Trophoblast cell (in vitro differentiated cells and primary cell): ENCODE data around the gene CHI3L1.

Source experiments
- DNase-seq, 2 donors: peaks; one replicate each; pipeline ENCODE4 v3.0.0-alpha.2; 2016
- H2AFZ ChIP-seq: 2 replicates; pipeline ENCODE4 v1.6.1; 2013; ENCODE audit warnings: low read length, moderate library complexity, mild to moderate bottlenecking; ENCODE audit not compliant: insufficient read depth, poor library complexity
- H2AK5ac ChIP-seq: 2 replicates; pipeline ENCODE4 v1.6.1; 2013; ENCODE audit warnings: mild to moderate bottlenecking, low read length
- H2BK120ac ChIP-seq: 2 replicates; pipeline ENCODE4 v1.6.1; 2013; ENCODE audit warnings: low read length, mild to moderate bottlenecking, moderate library complexity; ENCODE audit not compliant: insufficient read depth, poor library complexity
- H2BK12ac ChIP-seq: 2 replicates; pipeline ENCODE4 v1.6.1; 2013; ENCODE audit warnings: mild to moderate bottlenecking, low read length, moderate library complexity
- H2BK5ac ChIP-seq: 2 replicates; pipeline ENCODE4 v1.6.1; 2013; ENCODE audit warnings: low read length, low read depth, moderate library complexity, mild to moderate bottlenecking; ENCODE audit not compliant: poor library complexity
- H3K14ac ChIP-seq: 2 replicates; pipeline ENCODE4 v1.6.1; 2013; ENCODE audit warnings: mild to moderate bottlenecking, low read length
- H3K18ac ChIP-seq: 2 replicates; pipeline ENCODE4 v1.6.1; 2013; ENCODE audit warnings: mild to moderate bottlenecking, low read length
- H3K23ac ChIP-seq: 2 replicates; pipeline ENCODE4 v1.6.1; 2013; ENCODE audit warnings: low read length
- H3K27ac ChIP-seq: 2 replicates; pipeline ENCODE4 v1.5.1; 2013; ENCODE audit warnings: low read depth, mild to moderate bottlenecking, inconsistent platforms, low read length, moderate library complexity
- H3K27me3 ChIP-seq: 2 replicates; pipeline ENCODE4 v1.6.1; 2013; ENCODE audit warnings: inconsistent platforms, mild to moderate bottlenecking, low read length, moderate library complexity; ENCODE audit not compliant: insufficient read depth
- H3K36me3 ChIP-seq, 2 experiments: 1 replicate in 1 of 2; 2 replicates in 1 of 2; pipeline ENCODE4 v1.6.1; 2013; ENCODE audit warnings: low read length in 2 of 2, mild to moderate bottlenecking in 2 of 2, moderate library complexity in 1 of 2; ENCODE audit not compliant: insufficient read depth in 2 of 2, control insufficient read depth in 1 of 2
- H3K4ac ChIP-seq: 2 replicates; pipeline ENCODE4 v1.6.1; 2013; ENCODE audit warnings: low read depth, mild to moderate bottlenecking, low read length, moderate library complexity
- H3K4me1 ChIP-seq, 2 experiments: 1 replicate in 1 of 2; 2 replicates in 1 of 2; pipeline ENCODE4 v1.6.1; 2013; ENCODE audit warnings: low read length in 2 of 2, mild to moderate bottlenecking in 2 of 2, moderate library complexity in 1 of 2; ENCODE audit not compliant: insufficient read depth in 2 of 2, control insufficient read depth in 1 of 2
- H3K4me2 ChIP-seq: 2 replicates; pipeline ENCODE4 v1.6.1; 2013; ENCODE audit warnings: inconsistent platforms, mild to moderate bottlenecking, low read length, moderate library complexity
- H3K4me3 ChIP-seq: 2 replicates; pipeline ENCODE4 v1.5.1; 2013; ENCODE audit warnings: mild to moderate bottlenecking, low read depth, low read length, inconsistent platforms
- H3K79me1 ChIP-seq: one replicate; pipeline ENCODE4 v1.6.1; 2013; ENCODE audit warnings: low read length
- H3K79me2 ChIP-seq: 2 replicates; pipeline ENCODE4 v1.6.1; 2013; ENCODE audit warnings: low read length, mild to moderate bottlenecking; ENCODE audit not compliant: control insufficient read depth, insufficient read depth, poor library complexity
- H3K9ac ChIP-seq: 2 replicates; pipeline ENCODE4 v1.6.1; 2013; ENCODE audit warnings: mild to moderate bottlenecking, low read length
- H3K9me3 ChIP-seq: 2 replicates; pipeline ENCODE4 v1.6.1; 2013; ENCODE audit warnings: low read depth, mild to moderate bottlenecking, control low read depth, inconsistent platforms, low read length; ENCODE audit not compliant: insufficient read depth
- H4K12ac ChIP-seq: 2 replicates; pipeline ENCODE4 v1.6.1; 2013; ENCODE audit warnings: low read depth, mild to moderate bottlenecking, low read length, moderate library complexity
- H4K8ac ChIP-seq: 2 replicates; pipeline ENCODE4 v1.6.1; 2013; ENCODE audit warnings: low read depth, mild to moderate bottlenecking, low read length, moderate library complexity
- H4K91ac ChIP-seq: one replicate; pipeline ENCODE4 v1.6.1; 2013; ENCODE audit warnings: low read depth, mild to moderate bottlenecking, low read length, moderate library complexity
- WGBS: extraction: QIAGEN DNeasy Blood & Tissue Kit; methylation state at CpG from one replicate; pipeline ENCODE4 v1.1.7; 2013; ENCODE audit warnings: missing lambda C conversion rate; ENCODE audit not compliant: insufficient read length, insufficient coverage; ENCODE audit errors: extremely low coverage; 5-methylcytosine and 5-hydroxymethylcytosine counted together

Gene CHI3L1

DNA sequence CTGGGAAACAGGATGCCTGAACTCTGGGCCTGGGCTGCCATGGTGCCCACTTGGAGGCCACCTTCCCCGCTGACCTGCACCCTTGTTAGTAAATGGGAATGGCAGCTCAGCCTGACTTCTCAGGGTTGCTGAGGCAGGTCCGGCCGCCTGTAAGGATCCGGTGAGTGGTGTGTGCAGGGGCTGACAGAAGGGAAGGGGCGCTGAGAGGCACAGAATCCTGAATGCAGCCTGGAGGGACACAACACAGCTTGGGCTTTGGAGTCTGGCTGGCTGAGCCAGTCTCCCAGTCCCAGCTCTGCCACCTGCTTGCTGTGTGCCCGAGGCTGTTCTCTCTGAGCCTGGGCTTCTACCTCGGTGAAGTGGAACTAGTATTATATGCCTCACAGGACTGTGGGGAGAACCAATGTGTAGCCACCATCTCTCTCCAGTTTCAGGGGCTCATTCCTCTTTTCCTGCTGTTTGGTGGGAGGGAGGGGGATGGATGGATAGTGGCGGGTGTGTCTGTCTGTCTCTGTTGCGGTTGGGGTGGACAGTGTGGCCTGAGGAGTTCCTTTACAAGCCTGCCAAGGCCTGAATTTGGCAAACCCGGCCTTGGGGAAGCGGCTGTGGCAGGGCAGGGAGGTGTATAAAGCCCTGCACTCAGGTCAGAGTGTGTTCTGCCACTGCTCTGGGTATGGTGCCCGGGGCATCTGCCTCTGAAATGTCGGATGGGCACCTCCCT, 41.0 kb downstream of the CHI3L1 start:
- peak overlapping the region; percentile 21 for H2BK12ac ChIP-seq
- WGBS: no CpG with 5 or more reads among the region's 13 CpGs
- H3K14ac ChIP-seq: no peak overlapping the region
- peaks cover 2% of the 10 kb centered on the region for H3K9me3 ChIP-seq
- peaks cover 9 to 12% of the 10 kb centered on the region in 2 experiments for H3K4me1 ChIP-seq
- H2AFZ ChIP-seq: no peak overlapping the region
- no peak overlapping the region for H3K27ac ChIP-seq
- no peak overlapping the region for H2AK5ac ChIP-seq
- H3K9ac ChIP-seq: no peak overlapping the region
- no peak overlapping the region for H4K12ac ChIP-seq
- no peak overlapping the region for H3K4me2 ChIP-seq
- no peak overlapping the region for H4K91ac ChIP-seq
- H3K18ac ChIP-seq: no peak overlapping the region
- no peak overlapping the region for H4K8ac ChIP-seq
- H2BK120ac ChIP-seq: no peak overlapping the region
- no peaks in the 10 kb centered on the region for H3K27me3 ChIP-seq
- no peaks in the 10 kb centered on the region for H3K36me3 ChIP-seq
- no peak overlapping the region for H3K23ac ChIP-seq
- no peak overlapping the region for H3K4ac ChIP-seq
- H2BK5ac ChIP-seq: no peak overlapping the region
- no peak for DNase-seq
- H3K79me1 ChIP-seq: no peaks in the 10 kb centered on the region
- no peaks in the 10 kb centered on the region for H3K79me2 ChIP-seq
- no peak overlapping the region for H3K4me3 ChIP-seq

DNA sequence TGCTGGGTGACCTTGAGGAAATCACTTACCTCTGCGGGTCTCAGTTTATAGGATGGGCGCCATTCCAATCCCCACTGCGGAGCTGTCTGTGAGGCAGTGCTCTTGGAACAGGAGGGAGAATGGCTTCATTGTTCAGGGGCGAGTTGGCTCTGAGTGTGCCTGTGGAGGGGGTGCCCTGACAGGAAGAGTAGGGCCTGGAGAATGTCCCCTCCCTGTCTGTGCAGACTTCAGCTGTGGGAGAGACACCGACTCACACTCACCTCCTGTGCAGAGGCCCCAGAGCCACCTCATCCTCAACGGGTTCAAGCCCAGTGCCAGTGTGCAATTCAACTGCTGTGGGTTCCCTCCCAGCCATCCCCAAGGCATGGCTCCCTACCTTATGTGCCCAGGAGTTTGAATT, 41.8 kb downstream of the CHI3L1 start:
- Histone ChIP-seq H2AK5ac (no peak overlapping the region), H2BK12ac (no peak overlapping the region), H3K23ac (no peak overlapping the region), H3K4me3 (no peak overlapping the region), H4K91ac (no peak overlapping the region), H3K9me3 (peaks cover 2% of the 10 kb centered on the region), H3K27me3 (no peaks in the 10 kb centered on the region), H3K4me1 (peaks cover 9 to 12% of the 10 kb centered on the region in 2 experiments), H4K12ac (no peak overlapping the region), H3K14ac (no peak overlapping the region), H3K4ac (no peak overlapping the region), H2BK5ac (no peak overlapping the region), H3K36me3 (no peaks in the 10 kb centered on the region), H3K79me1 (no peaks in the 10 kb centered on the region), H4K8ac (no peak overlapping the region), H2BK120ac (no peak overlapping the region), H3K79me2 (no peaks in the 10 kb centered on the region), H2AFZ (no peak overlapping the region), H3K9ac (no peak overlapping the region), H3K18ac (no peak overlapping the region), H3K27ac (no peak overlapping the region), H3K4me2 (no peak overlapping the region)
- no peak for DNase-seq
- no CpG with 5 or more reads among the region's 6 CpGs for WGBS

DNA sequence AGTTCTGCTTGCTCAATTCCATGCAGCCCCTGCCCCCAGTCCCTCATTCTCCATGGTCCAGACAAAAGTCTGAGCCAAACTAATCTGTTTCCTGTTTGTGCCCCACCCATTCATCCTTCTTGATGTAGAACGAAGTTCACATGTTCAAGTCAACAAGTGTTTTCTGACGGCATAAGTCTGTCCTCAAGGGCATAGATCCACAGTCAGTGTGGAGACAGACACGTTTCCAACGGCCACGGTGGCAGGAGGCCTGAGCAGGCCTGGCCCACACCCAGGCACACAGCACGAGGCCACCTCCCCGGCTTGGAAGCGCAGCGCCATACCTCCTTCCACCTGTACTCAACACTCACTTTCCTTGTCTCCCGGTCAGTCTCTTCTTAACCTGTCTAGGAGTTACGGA, 42.9 kb downstream of the CHI3L1 start:
- H3K18ac ChIP-seq: no peak overlapping the region
- no peak overlapping the region for H3K4me3 ChIP-seq
- H4K8ac ChIP-seq: no peak overlapping the region
- no peaks in the 10 kb centered on the region for H3K27me3 ChIP-seq
- no peak overlapping the region for H2BK12ac ChIP-seq
- no peak for DNase-seq
- no peak overlapping the region for H2AFZ ChIP-seq
- no peak overlapping the region for H3K9ac ChIP-seq
- H3K4me1 ChIP-seq: peaks cover 9 to 12% of the 10 kb centered on the region in 2 experiments
- no peak overlapping the region for H3K14ac ChIP-seq
- no peak overlapping the region for H3K27ac ChIP-seq
- WGBS: no CpG with 5 or more reads among the region's 11 CpGs
- H3K36me3 ChIP-seq: no peaks in the 10 kb centered on the region
- no peaks in the 10 kb centered on the region for H3K79me1 ChIP-seq
- H3K4ac ChIP-seq: no peak overlapping the region
- H3K9me3 ChIP-seq: peaks cover 2% of the 10 kb centered on the region
- no peak overlapping the region for H4K91ac ChIP-seq
- H3K23ac ChIP-seq: no peak overlapping the region
- no peak overlapping the region for H2AK5ac ChIP-seq
- no peak overlapping the region for H3K4me2 ChIP-seq
- H3K79me2 ChIP-seq: no peaks in the 10 kb centered on the region
- no peak overlapping the region for H2BK5ac ChIP-seq
- H4K12ac ChIP-seq: no peak overlapping the region
- no peak overlapping the region for H2BK120ac ChIP-seq

DNA sequence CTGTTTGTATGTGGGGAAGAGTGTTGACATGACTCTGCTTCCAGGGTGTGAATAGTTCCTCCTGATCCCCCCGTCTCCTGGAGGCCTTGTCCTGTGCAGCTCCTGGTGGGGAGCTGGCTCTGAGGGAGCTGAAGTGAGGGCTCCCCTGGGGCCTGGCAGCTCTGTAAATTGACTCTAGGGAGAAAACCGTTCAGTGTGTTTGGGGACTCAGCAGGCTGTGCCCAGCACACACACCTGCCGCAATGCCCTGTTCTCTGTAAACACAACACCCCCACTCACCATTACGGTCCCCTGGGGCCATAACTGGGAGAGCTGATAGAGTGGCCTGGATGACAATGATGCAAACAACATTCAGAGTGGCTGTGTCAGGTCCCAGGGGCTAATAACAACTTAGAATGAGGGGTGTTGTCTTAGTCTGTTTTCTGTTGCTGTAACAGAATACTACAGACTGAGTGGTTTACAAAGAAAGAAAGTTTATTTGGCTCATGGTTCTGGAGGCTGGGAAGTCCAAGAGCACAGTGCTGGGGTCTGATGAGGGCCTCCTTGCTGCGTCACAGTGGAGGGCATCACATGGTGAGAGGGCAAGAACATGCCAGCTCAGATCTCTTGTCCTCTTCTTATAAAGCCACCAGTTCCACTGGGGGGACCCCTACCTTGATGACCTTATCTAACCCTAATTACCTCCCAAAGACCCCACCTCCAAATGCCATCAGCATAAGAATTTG, 43.7 kb downstream of the CHI3L1 start:
- no peak overlapping the region for H2BK5ac ChIP-seq
- no peak overlapping the region for H2BK12ac ChIP-seq
- no peaks in the 10 kb centered on the region for H3K79me1 ChIP-seq
- no peak overlapping the region for H4K12ac ChIP-seq
- DNase-seq: no peak
- peaks cover 9 to 12% of the 10 kb centered on the region in 2 experiments for H3K4me1 ChIP-seq
- no peak overlapping the region for H3K27ac ChIP-seq
- H3K14ac ChIP-seq: no peak overlapping the region
- H3K23ac ChIP-seq: no peak overlapping the region
- no peak overlapping the region for H3K18ac ChIP-seq
- no peak overlapping the region for H2BK120ac ChIP-seq
- H3K79me2 ChIP-seq: no peaks in the 10 kb centered on the region
- no peak overlapping the region for H3K9ac ChIP-seq
- H4K91ac ChIP-seq: no peak overlapping the region
- H3K4me3 ChIP-seq: no peak overlapping the region
- H3K4ac ChIP-seq: no peak overlapping the region
- no peak overlapping the region for H3K4me2 ChIP-seq
- WGBS: no CpG with 5 or more reads among the region's 5 CpGs
- H3K27me3 ChIP-seq: no peaks in the 10 kb centered on the region
- no peaks in the 10 kb centered on the region for H3K36me3 ChIP-seq
- peaks cover 2% of the 10 kb centered on the region for H3K9me3 ChIP-seq
- H2AFZ ChIP-seq: no peak overlapping the region
- H4K8ac ChIP-seq: no peak overlapping the region
- no peak overlapping the region for H2AK5ac ChIP-seq
